GM12878 (cell line): ENCODE results near the gene ZNF496. TPM values are rescaled to one million over a fixed set of nuclear protein-coding genes. Genes with fewer than 3 reads are reported as not detected.

Experiments used
- ATAC-seq: fragments of 200-7000 bp; cut with Tn5 transposase; 3 replicates; pipeline ENCODE4 v1.9.1; 2020; ENCODE audit warnings: mild to moderate bottlenecking, moderate library complexity
- BruUV-seq: library from RNA; stranded (reverse); fragments of 400-500 nt; replicated peaks from 2 replicates; lab custom pipeline; 2021; lab: Mats Ljungman, UMichigan
- CTCF ChIA-PET: fragments of 300-600 bp; sonication (Branson Sonifier 250); formaldehyde crosslinking; extraction: SDS; loops from one replicate; lab custom pipeline; 2021; ENCODE audit warnings: inconsistent platforms; lab: Yijun Ruan, JAX
- POLR2A ChIA-PET: fragments of 350-600 bp; formaldehyde crosslinking; extraction: SDS; loops from one replicate; lab custom pipeline; 2021; ENCODE audit warnings: inconsistent platforms; lab: Charles Lee
- RAD21 ChIA-PET: fragments of 300-600 bp; sonication (Branson Sonifier 250); formaldehyde crosslinking; loops from one replicate; lab custom pipeline; 2023; ENCODE audit warnings: antibody characterized with exemption; ENCODE audit not compliant: unreplicated experiment; lab: Charles Lee
- SMC1A ChIA-PET: fragments of 300-600 bp; sonication (Branson Sonifier 250); formaldehyde crosslinking; loops from one replicate; lab custom pipeline; 2023; ENCODE audit not compliant: unreplicated experiment, uncharacterized antibody; lab: Charles Lee
- DNase-seq: peaks from one replicate; pipeline ENCODE4 v3.0.0-alpha.2; 2011; ENCODE audit warnings: low read depth, low spot score
- FAIRE-seq: peaks from 3 replicates; lab custom pipeline; 2011; peaks lifted over from hg19 to GRCh38; lab: Jason Lieb, UNC
- H2AFZ ChIP-seq: 2 replicates; pipeline ENCODE4 v1.6.0; 2011; ENCODE audit warnings: low read depth, low read length, control low read depth; ENCODE audit not compliant: control insufficient read depth
- H3K27ac ChIP-seq: 2 replicates; pipeline ENCODE4 v1.5.1; 2011; ENCODE audit warnings: control low read depth; ENCODE audit not compliant: control insufficient read depth, insufficient read depth
- H3K27me3 ChIP-seq, 2 experiments: replicated peaks in 1 of 2; 2 replicates each; pipeline versions ENCODE4 v1.6.0 to v1.6.1; 2011; ENCODE audit warnings: low read length in 1 of 2; ENCODE audit not compliant: control insufficient read depth in 2 of 2, insufficient read depth in 2 of 2
- H3K36me3 ChIP-seq, 2 experiments: 2 replicates each; pipeline ENCODE4 v1.5.1; 2011; ENCODE audit warnings: low read length in 1 of 2; ENCODE audit not compliant: control insufficient read depth in 2 of 2, insufficient read depth in 2 of 2
- H3K4me1 ChIP-seq: 2 replicates; pipeline ENCODE4 v1.6.1; 2011; ENCODE audit warnings: mild to moderate bottlenecking, low read length, moderate library complexity, mixed read lengths; ENCODE audit not compliant: control insufficient read depth, insufficient read depth
- H3K4me2 ChIP-seq: 2 replicates; pipeline ENCODE4 v1.6.0; 2011; ENCODE audit warnings: control low read depth; ENCODE audit not compliant: control insufficient read depth, insufficient read depth
- H3K4me3 ChIP-seq: fragments of 200-600 bp; sonication (generic); 2 replicates; pipeline ENCODE4 v1.5.1; 2016
- H3K79me2 ChIP-seq: 2 replicates; pipeline ENCODE4 v1.6.0; 2011; ENCODE audit warnings: low read length; ENCODE audit not compliant: control insufficient read depth, insufficient read depth
- H3K9ac ChIP-seq: 2 replicates; pipeline ENCODE4 v1.8.0; 2011; ENCODE audit warnings: low read length, control low read depth, mixed read lengths; ENCODE audit not compliant: control insufficient read depth, insufficient read depth
- H3K9me3 ChIP-seq: replicated peaks from 3 replicates; pipeline ENCODE4 v1.5.1; 2011; ENCODE audit warnings: mild to moderate bottlenecking, low read length; ENCODE audit not compliant: control insufficient read depth, insufficient read depth
- H4K20me1 ChIP-seq: 2 replicates; pipeline ENCODE4 v1.6.0; 2011; ENCODE audit not compliant: control insufficient read depth, insufficient read depth
- CREM ChIP-seq: IDR thresholded peaks from 2 replicates; pipeline ENCODE4 v1.6.1; 2014; ENCODE audit warnings: antibody characterized with exemption, low read depth
- MYC ChIP-seq: IDR thresholded peaks from 2 replicates; pipeline ENCODE4 v1.6.1; 2011; ENCODE audit warnings: mild to moderate bottlenecking, low read length, moderate library complexity, inconsistent platforms; ENCODE audit not compliant: insufficient read depth, insufficient replicate concordance, insufficient read length, severe bottlenecking
- NFXL1 ChIP-seq: fragments of 450-650 bp; IDR thresholded peaks from 2 replicates; pipeline ENCODE4 v1.6.1; 2017; ENCODE audit warnings: antibody characterized with exemption, mild to moderate bottlenecking, borderline replicate concordance
- POLR2AphosphoS5 ChIP-seq: IDR thresholded peaks from 2 replicates; pipeline ENCODE4 v1.6.1; 2011; ENCODE audit warnings: mild to moderate bottlenecking, low read length, inconsistent platforms
- POU2F2 ChIP-seq: IDR thresholded peaks from 3 replicates; pipeline ENCODE4 v1.6.1; 2011; ENCODE audit warnings: low read depth, mild to moderate bottlenecking, low read length, borderline replicate concordance
- RAD51 ChIP-seq: fragments of 450-650 bp; IDR thresholded peaks from 2 replicates; pipeline ENCODE4 v1.6.1; 2016; ENCODE audit warnings: moderate library complexity, mild to moderate bottlenecking, inconsistent platforms
- SUPT20H ChIP-seq: IDR thresholded peaks from 2 replicates; pipeline ENCODE4 v1.6.1; 2011; ENCODE audit warnings: low read depth, mild to moderate bottlenecking, low read length, moderate library complexity, borderline replicate concordance; ENCODE audit not compliant: control insufficient read depth
- SUZ12 ChIP-seq: fragments of 200-600 bp; sonication (generic); IDR thresholded peaks from one replicate; pipeline ENCODE4 v1.6.1; 2018; ENCODE audit warnings: antibody characterized with exemption, mild to moderate bottlenecking; ENCODE audit not compliant: unreplicated experiment
- TCF3 ChIP-seq: IDR thresholded peaks from 2 replicates; pipeline ENCODE4 v1.6.1; 2012; ENCODE audit warnings: low read depth, mild to moderate bottlenecking, low read length, borderline replicate concordance; ENCODE audit not compliant: insufficient read depth
- ZBTB4 ChIP-seq: fragments of 450-650 bp; formaldehyde crosslinking; IDR thresholded peaks from 2 replicates; pipeline ENCODE4 v1.4.0; 2022; ENCODE audit warnings: mild to moderate bottlenecking, moderate library complexity
- ZNF622 ChIP-seq: fragments of 450-650 bp; IDR thresholded peaks from 2 replicates; pipeline ENCODE4 v1.6.1; 2017; ENCODE audit warnings: mild to moderate bottlenecking, inconsistent platforms
- WGBS: methylation state at CpG from one replicate; pipeline ENCODE4 v1.1.6; 2016; ENCODE audit warnings: low lambda C conversion rate; ENCODE audit not compliant: insufficient replicate concordance, insufficient coverage; ENCODE audit errors: missing lambda C conversion rate; 5-methylcytosine and 5-hydroxymethylcytosine counted together
- in situ Hi-C: fragments of 300-500 bp; cut with MboI; formaldehyde crosslinking; loops from 9 replicates; pipeline ENCODE4 v1.14.3; 2018; ENCODE audit warnings: mixed read lengths
- intact Hi-C: fragments of 100-400 bp; cut with micrococcal nuclease; formaldehyde crosslinking; loops from one replicate; pipeline ENCODE4 v1.14.2; 2022; ENCODE audit not compliant: unreplicated experiment
- polyA plus RNA-seq, 11 experiments: library from polyadenylated mRNA; depleted of rRNA in 4 of 11; unstranded in 6 of 11; stranded (reverse) in 5 of 11; fragments of >200 nt; fragmentation: Nextera tagmentation in 4 of 11; fragmentation: Illumina TruSeq in 1 of 11; extraction: Ambion mirVana in 4 of 11; extraction: Trizol in 1 of 11; gene quantifications; 1 replicate in 1 of 11; 2 replicates in 10 of 11; pipeline versions ENCODE4 v1.2.1 to v1.2.3, GENCODE V29; 2011 to 2016; ENCODE audit warnings: inconsistent platforms in 2 of 11, missing spikeins in 2 of 11, low read depth in 1 of 11
- total RNA-seq, 4 experiments: library from RNA; depleted of rRNA in 3 of 4; stranded (reverse); fragments of >200 nt in 3 of 4; fragmentation: Illumina TruSeq in 1 of 4; extraction: Trizol in 1 of 4; gene quantifications; 2 replicates each; pipeline versions ENCODE4 v1.2.1 to v1.2.3, GENCODE V29; 2013 to 2021
- TF ChIP-seq, protein P1 (sequence below): fragments of 450-650 bp; IDR thresholded peaks from 2 replicates; pipeline ENCODE4 v1.6.1; 2018; ENCODE audit warnings: mild to moderate bottlenecking, low read depth, moderate library complexity; ENCODE audit not compliant: partially characterized antibody
- TF ChIP-seq, protein P2 (sequence below): fragments of 450-650 bp; formaldehyde crosslinking; IDR thresholded peaks from 2 replicates; pipeline ENCODE4 v1.5.0; 2022; ENCODE audit warnings: mild to moderate bottlenecking, missing genetic modification characterization

The ZNF496 gene
- total and polyA plus RNA-seq, 10 of the 15 experiments (the other 5 are each of a cell fraction or from before 2014, with no cell fraction given) = 1.6 to 26.4 (median 12.5) TPM

DNA sequence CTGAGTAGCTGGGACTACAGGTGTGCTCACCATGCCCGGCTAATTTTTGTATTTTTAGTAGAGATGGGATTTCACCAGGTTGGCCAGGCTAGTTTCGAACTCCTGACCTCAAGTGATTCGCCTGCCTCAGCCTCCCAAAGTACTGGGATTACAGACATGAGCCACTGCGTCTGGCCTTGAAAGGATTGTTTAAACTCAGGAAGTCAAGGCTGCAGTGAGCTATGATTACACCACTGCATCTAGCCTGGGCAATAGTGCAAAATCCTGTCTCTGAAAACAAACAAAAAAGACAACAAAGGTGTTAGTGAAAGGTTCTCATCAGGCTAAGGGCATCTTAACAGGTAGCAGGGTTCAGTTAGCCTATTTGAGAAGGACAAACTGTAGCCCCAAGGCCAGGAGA is 14.2 kb upstream of the ZNF496 start:
- Histone ChIP-seq H3K4me3 (no peak overlapping the region), H3K9ac (no peak overlapping the region), H3K4me2 (no peak overlapping the region), H3K79me2 (no peaks in the 10 kb centered on the region), H3K9me3 (no peaks in the 10 kb centered on the region), H4K20me1 (no peaks in the 10 kb centered on the region), H3K27ac (no peak overlapping the region), H3K4me1 (no peaks in the 10 kb centered on the region), H2AFZ (no peak overlapping the region), H3K36me3 (no peaks in the 10 kb centered on the region), H3K27me3 (no peaks in the 10 kb centered on the region)
- DNase-seq (no peak), FAIRE-seq (no peak), ATAC-seq (no peak)
- TF ChIP-seq NFXL1 = no peak
- no peak for TF ChIP-seq ZNF622
- no peak for TF ChIP-seq CREM
- TF ChIP-seq RAD51 = no peak
- TF ChIP-seq, protein P1, sequence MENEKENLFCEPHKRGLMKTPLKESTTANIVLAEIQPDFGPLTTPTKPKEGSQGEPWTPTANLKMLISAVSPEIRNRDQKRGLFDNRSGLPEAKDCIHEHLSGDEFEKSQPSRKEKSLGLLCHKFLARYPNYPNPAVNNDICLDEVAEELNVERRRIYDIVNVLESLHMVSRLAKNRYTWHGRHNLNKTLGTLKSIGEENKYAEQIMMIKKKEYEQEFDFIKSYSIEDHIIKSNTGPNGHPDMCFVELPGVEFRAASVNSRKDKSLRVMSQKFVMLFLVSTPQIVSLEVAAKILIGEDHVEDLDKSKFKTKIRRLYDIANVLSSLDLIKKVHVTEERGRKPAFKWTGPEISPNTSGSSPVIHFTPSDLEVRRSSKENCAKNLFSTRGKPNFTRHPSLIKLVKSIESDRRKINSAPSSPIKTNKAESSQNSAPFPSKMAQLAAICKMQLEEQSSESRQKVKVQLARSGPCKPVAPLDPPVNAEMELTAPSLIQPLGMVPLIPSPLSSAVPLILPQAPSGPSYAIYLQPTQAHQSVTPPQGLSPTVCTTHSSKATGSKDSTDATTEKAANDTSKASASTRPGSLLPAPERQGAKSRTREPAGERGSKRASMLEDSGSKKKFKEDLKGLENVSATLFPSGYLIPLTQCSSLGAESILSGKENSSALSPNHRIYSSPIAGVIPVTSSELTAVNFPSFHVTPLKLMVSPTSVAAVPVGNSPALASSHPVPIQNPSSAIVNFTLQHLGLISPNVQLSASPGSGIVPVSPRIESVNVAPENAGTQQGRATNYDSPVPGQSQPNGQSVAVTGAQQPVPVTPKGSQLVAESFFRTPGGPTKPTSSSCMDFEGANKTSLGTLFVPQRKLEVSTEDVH = no peak
- no peak for TF ChIP-seq MYC
- no peak for TF ChIP-seq POLR2AphosphoS5
- TF ChIP-seq POU2F2 = no peak
- TF ChIP-seq SUZ12 = no peak
- TF ChIP-seq ZBTB4 (CRISPR knock-in tag) = no peak
- TF ChIP-seq, protein P2, sequence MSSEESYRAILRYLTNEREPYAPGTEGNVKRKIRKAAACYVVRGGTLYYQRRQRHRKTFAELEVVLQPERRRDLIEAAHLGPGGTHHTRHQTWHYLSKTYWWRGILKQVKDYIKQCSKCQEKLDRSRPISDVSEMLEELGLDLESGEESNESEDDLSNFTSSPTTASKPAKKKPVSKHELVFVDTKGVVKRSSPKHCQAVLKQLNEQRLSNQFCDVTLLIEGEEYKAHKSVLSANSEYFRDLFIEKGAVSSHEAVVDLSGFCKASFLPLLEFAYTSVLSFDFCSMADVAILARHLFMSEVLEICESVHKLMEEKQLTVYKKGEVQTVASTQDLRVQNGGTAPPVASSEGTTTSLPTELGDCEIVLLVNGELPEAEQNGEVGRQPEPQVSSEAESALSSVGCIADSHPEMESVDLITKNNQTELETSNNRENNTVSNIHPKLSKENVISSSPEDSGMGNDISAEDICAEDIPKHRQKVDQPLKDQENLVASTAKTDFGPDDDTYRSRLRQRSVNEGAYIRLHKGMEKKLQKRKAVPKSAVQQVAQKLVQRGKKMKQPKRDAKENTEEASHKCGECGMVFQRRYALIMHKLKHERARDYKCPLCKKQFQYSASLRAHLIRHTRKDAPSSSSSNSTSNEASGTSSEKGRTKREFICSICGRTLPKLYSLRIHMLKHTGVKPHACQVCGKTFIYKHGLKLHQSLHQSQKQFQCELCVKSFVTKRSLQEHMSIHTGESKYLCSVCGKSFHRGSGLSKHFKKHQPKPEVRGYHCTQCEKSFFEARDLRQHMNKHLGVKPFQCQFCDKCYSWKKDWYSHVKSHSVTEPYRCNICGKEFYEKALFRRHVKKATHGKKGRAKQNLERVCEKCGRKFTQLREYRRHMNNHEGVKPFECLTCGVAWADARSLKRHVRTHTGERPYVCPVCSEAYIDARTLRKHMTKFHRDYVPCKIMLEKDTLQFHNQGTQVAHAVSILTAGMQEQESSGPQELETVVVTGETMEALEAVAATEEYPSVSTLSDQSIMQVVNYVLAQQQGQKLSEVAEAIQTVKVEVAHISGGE = no peak
- no peak for TF ChIP-seq TCF3
- no peak for TF ChIP-seq SUPT20H
- 85% methylated on average over 4 of the region's 4 CpGs for WGBS
- SMC1A ChIA-PET = interaction anchor here (1.0 kb wide), 1 partner anchor 11 kb away, joined by 4 read pairs; no protein-coding TSS in a partner anchor
- intact Hi-C loops (no loop called here), in situ Hi-C loops (no loop called here)
- CTCF ChIA-PET = interaction anchor here (1.2 to 2.4 kb wide), 2 partner anchors 27 to 121 kb away, joined by 3 to 6 read pairs; no protein-coding TSS in a partner anchor
- RAD21 ChIA-PET = no interaction called here
- no TSS peak for BruUV-seq
- POLR2A ChIA-PET = no interaction called here
